ENCODE data around the gene ZNRF3.
"Not testable (repeated sequence)": the region's sequence is repeated elsewhere in the genome, so short reads cannot be mapped to it uniquely, and the experiment has no call there.

ZNRF3 gene

DNA sequence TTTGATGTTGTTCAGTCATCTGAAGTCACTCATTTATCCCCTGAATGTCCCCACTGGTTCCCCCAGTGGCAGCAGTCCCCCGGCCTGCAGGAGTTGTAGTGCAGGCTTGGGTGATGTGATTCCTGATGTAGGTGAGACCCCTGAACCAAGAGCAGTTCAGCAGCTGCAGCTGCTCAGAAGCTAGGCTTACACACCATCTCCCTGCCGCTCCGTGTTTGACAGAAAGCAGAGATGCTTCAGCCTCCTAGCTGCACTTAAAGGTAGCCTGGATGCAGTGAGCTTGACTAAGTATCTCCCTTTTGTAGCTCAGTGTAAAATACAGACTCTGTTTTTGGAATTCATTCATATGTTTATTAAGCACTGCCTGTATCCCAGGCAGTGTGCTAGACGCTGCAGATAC, 130.9 kb downstream of the ZNRF3 start:
- FAIRE-seq = no peak

- no peak for FAIRE-seq
Observed at GRCh38 chr22:29014773-29015172, 131.4 kb downstream of the ZNRF3 start.

DNA sequence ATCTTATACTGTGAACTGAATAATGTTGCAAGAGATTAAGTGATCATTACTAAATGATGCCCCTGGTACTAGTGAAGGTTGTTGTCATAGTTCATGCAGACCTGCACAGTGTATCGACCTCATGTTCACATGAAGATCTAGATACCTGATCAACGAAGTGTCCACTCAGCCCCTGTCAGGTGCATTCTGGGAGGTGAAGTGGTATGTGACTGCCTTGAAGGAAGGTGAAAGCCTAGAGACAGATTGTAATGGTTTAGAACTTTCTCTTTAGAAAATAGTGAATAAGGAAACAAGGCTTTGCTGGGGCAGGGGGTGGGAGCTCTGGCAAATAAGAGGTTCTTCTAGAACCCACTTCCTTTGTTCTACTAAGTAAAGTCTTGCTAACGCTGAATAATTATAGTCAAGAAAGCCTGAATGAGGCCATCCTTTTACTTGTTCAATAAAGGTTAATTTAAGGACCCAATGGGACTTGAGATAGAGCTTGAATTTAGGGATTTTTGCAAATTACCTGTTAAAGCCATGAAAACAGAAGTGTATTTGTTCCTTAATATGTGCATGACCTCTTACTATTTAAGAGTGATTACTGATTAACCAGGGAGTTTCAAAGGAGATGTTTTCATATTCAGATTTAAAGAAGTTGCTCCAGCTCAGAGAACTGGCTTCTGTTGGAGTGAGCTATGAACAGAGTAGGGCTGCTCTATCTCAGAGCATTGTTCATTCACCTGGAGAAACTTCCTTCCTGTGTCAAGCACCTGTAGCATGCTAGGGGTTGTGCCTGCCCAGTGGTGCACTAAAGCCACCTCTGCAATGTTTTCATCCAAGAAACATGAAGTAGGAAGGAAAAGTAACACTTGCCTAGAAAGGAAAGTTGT, 132.9 kb downstream of the ZNRF3 start:
- no peak for FAIRE-seq

DNA sequence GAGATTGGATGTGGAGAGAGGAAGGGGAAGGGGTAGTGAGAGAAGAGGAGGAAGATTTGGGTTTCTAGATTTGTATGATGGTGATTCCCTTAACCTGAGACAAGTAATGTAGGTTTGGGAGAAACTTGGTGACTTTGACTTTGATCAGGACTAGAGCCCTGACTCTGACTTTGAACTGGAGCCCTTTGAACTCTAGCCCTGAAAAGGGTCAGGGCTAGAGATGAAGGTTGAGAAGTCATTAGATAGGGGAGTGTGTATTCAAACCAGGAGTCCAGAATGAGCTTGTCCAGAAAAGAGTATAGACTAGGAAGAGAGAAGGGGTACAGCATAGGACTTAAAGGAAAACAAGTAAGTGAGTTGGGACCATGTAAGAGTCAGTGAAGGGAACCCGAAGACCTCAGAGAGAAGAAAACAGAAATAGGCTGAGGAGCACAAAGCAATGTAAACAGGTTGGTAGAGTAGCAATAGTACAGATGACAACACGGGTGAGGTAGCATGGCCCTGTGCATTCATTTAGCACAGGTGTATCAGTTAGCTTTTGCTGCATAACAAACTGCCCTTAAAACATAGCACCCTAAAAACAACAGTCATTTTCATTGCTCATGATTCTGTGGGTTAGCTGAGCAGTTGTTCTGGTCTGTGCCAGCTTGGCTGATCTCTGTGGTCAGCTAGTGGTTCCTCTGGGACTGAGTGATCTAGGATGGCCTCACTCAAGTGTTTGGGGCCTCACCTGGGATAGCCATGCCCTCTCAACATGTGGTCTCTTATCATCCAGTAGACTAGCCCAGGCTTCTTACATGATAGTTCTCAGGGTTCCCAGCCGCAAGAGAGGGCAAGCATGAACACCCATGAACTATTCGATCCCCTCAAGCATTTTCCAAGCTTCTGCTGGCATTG, 135.2 kb downstream of the ZNRF3 start:
- no peak for FAIRE-seq

DNA sequence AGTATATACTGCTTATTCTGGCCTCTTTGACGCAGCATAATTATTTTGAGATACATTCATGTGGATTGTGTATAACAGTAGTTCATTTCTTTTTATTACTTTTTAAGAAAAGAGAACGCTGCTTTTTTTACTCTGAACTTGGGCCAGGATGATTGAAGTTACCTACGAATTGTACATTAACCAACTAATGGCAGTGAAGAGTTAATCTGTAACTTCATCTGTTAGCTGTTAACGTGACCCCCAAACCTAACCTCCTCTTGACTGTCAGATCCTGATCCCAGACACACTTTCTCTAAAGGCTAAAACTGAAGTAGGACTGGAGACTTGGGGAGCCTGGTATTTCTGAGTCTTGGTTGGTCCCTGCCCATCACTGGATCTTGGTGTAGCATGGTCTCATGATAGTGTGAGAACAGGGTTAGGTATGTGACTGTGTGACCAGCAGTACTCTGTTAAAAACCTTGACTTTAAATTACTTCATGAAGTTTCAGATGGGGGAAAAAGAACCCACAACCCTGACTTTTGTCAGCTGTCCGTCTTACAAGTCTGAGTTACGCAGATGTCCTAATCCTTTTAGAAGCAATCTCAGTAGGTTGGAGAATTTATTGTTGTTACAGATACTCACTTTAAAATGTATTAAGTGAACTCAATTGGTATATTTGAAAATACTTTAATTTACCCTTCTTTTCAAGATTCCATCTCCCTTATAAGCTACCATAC, 138.9 kb downstream of the ZNRF3 start:
- FAIRE-seq = no peak

DNA sequence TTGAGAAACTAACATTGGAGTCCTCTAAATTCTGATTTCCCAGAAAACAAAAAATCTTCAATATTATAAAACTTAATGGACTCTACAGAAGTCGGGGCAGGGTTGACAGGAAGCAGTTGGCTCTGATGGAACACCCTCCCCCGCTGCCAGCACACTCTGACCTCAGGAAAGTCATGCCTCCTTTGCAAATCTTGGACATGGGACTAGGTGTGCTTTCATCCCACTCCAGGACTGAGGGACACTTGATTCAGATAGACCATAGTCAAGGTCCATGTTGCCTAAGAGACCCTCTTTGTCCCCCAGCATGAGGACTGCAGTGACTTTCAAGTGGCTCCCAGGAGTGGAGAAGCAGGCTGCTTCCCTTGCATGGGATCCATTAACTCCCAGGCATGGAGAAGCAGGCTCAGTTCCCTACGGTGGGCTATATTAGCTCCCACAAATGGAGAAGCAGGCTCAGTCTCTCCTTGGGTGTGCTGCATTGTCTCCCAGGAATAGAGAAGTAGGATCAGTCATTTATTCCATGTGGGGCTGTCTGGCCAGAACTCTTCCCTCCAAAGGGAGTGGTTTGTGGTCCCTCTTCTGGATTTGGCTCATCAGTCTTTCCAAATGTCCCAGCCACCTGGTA, 139.9 kb downstream of the ZNRF3 start:
- FAIRE-seq = no peak

DNA sequence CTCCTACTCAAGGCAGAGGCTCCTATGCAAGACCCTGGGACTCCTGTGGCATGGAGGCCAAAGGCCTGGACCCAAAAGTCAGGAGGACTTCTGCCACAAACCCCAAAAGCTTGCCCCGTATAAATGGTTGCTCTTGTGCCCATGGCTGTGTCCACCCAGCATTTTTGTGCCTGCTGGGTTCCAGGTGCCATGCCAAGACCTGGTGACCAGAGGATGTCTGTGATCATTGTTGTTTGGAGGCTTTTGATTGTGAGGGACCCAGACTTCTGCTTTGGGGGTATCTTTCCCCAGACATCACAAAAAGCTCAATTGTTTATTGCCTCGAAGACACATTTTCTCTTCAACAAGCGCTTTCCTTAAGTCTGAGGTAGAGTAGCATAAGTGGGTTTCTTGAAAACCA, 143.2 kb downstream of the ZNRF3 start:
- FAIRE-seq = no peak

- no peak for FAIRE-seq
Observed at GRCh38 chr22:29028468-29028867, 145.1 kb downstream of the ZNRF3 start.

DNA sequence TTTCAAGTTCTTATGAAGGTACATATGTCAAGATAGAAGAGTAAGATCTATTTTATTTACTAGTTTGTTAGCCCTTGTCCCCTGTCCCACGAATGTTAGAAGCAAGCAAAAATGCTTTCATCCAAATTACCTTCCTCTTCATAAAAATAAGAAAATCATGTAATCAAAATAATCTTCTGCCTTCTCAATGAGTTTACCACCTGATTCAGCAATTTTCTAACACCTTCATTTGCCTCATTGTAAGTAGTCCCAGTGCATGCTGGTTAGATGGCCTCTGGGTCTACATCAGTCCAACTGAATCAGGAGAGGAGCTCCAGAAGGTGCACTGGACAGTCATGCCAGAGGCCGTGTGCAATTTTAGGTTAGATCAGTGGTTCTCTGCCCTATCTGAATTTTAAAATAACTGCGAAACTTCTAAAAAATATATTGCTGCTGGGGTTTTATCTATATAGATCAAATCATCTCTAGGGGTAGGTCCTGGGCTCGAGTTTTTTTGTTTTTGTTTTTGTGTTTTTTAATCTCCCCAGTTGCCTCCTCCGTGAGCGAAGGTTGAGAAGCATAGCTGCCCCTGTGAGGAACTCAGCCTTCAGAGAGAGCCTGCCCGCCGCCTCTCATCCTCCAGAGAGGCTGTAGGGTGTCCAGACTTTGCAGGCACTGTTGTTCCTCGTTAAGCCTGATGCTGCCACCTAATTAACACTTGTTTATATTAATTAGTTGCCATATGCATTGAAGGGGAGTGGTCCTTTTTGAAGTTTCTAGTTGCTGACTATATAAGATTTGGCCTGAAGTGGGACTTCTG, 146.0 kb downstream of the ZNRF3 start:
- no peak for FAIRE-seq

DNA sequence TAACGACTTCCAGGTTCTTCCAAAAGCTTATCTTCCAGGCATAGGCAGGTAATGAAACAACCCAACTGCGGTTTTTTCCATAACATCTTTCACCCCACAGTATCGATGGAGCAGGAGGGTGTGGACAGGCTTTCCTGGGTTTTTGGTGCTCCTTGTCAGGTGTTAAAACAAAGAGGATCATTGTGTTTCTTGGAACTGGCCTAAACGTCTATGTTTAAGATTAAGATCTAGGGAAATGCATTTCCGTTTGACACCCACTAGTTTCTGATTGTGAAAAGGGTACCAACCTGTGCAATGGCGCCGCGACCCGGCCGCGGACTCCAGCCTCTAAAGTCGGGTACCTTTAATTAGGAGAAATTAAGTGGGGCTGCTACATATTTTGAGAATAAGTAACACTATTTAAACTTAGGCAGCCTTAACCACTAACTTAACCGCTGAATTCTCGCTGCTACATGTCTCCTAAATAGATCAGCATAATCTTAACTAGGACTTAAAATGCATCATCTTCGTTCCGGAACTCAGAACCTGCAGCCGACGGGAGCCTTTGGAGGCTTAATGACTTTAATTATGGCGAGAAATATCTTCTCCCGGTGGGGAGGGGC, 146.7 kb downstream of the ZNRF3 start:
- FAIRE-seq = no peak

DNA sequence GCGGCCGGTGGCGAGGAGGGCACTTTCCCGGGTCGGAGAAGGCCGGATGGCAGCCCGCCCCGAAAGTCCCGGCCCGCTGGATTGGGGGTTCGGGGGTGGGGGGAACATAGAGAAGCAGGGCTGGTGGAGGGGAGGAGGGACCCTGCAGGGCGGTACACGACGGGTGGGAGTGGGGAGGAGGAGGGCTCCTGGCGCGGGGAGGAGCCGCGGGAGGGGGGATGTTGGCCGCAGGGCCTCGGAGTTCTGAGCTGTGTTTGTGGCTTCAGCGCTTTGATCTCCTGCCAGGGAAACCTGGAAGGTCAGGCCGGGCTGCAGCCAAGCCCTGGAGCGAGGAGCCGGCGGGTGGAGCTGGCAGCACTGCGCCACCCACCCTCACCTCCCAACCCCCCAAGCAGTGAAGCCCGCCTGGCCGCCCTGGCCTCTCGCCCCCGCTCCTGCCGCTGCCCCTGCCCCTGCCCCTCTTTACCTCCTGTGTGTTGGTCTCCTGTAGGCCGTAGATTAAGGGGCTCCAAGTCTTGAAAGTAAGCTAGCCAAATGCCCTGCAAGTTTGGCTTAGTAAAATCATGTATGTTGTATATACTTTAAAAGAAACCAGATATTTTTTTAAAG, 147.3 kb downstream of the ZNRF3 start:
- no peak for FAIRE-seq

DNA sequence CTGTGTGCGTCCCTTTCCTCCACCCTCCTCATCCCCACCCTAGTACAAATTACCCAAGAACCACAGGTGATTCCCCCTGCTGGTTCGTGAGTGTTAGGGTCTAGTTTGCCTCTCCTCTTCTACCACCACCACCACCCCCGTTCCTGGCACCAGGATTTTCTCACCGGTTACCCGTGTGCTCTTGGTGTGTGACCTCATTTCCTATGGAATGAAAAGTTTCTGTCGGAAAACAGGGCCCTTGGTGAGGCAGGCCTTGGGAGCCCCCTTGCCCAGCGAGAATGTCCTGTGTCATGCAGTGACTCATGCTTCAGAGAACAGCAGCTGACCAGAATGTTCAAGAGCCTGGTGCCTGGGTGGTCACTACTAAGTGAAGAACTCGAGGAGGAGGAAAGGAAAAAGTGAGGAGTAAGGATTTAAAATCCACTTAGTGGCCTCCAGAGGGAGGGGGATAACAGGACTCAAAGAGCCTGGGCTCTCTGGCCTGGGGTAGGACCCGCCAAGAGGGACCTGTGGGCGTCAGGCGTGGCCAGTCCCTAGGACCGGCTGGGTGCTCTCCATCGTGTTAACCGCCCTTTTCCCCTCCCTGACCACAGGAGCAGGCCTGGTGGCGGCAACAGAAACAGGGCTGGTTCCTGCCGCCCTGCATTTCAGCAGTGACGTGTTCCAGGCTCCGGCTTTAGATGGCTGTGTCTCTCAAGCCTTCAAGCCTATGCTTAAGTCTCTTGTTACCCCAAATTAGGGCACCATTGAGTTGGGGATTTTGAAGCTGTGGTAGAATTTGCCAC, 148.0 kb downstream of the ZNRF3 start:
- FAIRE-seq = no peak

- FAIRE-seq = no peak
Observed at GRCh38 chr22:29032014-29032475, 148.7 kb downstream of the ZNRF3 start.

DNA sequence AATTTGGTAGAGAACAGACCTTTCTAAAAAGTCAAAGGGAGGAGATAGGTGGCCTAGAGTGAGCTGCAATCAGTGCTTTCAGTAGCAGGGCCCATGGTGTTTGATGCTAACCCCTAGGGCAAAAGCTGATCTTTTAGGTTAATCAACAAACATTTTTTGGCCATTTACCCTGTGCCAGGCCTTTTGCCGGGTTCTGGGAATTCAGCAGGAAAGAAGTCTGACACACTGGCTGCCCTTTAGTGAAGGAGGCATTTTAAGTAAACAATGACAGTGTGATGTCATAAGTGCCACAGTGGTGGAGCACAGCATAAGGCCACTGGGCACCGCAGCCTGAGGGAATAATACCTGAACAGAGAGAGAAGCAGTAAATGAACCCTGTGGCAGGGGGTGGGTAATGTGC, 149.2 kb downstream of the ZNRF3 start:
- FAIRE-seq = no peak

- FAIRE-seq = no peak
Observed at GRCh38 chr22:29037340-29037932, 154.1 kb downstream of the ZNRF3 start.

DNA sequence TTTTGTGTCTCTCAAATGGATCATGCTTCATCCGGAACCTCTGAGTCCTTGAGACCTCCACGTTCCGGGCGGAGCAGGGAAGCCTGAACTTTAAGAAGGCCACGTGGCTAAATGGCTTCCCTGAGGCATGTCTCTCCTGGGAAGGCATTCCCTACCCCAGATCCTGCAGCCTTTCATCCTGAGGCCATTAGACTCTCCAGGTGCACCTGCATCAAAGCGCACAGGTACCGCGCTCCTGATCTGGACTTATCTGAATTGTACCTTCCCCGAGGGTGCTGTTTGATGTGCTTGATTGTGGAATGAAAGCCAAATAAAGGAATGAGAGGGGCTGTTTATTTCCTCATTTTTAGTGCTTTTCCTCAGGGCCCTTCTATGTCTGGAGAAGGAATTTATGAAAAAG, 155.8 kb downstream of the ZNRF3 start:
- no peak for FAIRE-seq

DNA sequence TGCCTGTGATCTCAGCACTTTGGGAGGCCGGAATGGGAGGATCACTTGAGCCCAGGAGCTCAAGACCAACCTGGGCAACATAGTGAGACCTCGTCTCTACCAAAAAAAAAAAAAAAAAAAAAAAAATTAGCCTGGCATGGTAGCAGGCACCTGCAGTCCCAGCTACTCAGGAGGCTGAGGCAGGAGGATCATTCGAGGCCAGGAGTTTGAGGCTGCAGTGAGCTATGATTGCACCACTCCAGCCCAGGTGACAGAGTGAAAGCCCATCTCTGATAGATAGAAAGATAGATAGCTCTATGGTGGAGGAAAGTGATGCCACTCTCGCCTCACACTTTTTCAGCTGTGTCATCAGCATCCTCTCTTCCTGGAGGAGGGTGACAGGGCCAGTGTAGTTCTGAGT, 156.3 kb downstream of the ZNRF3 start:
- FAIRE-seq = not testable (repeated sequence)

GRCh38 chr22:29040385-29041275, 157.3 kb downstream of the ZNRF3 start:
- FAIRE-seq = no peak

GRCh38 chr22:29041408-29041807, 158.0 kb downstream of the ZNRF3 start:
- no peak for FAIRE-seq

Measured in TTC549 (cell line).